SK-N-SH (cell line): Measurements from ENCODE around the gene STRIP2. TPM values are rescaled to one million over a fixed set of nuclear protein-coding genes. Genes with fewer than 3 reads are reported as not detected.

ENCODE experiments used
- CTCF ChIA-PET: fragments of 300-600, 350-600 bp; formaldehyde crosslinking; extraction: SDS; loops from one replicate; lab custom pipeline; 2021; lab: Yijun Ruan, JAX
- POLR2A ChIA-PET: fragments of 350-600 bp; sonication (Branson Sonifier 250); formaldehyde crosslinking; extraction: SDS; loops from one replicate; lab custom pipeline; 2020; ENCODE audit warnings: antibody characterized with exemption, inconsistent platforms; lab: Yijun Ruan, JAX
- DNase-seq: peaks from one replicate; pipeline ENCODE4 v3.0.0; 2012
- H2AFZ ChIP-seq: fragments of 200-600 bp; sonication (generic); 2 replicates; pipeline ENCODE4 v1.8.1; 2016; ENCODE audit warnings: antibody characterized with exemption, mild to moderate bottlenecking, low read depth
- H3F3A ChIP-seq: fragments of 200-600 bp; sonication (generic); replicated peaks from 2 replicates; pipeline ENCODE3; 2016; ENCODE audit warnings: antibody characterized with exemption, mild to moderate bottlenecking; ENCODE audit not compliant: insufficient read depth
- H3K27ac ChIP-seq, 2 experiments: fragments of 200-500 bp in 1 of 2; fragments of 200-600 bp in 1 of 2; sonication (Bioruptor generic) in 1 of 2; sonication (generic), shearing (Covaris generic) in 1 of 2; 2 replicates each; pipeline versions ENCODE4 v1.5.1 to v1.6.1; 2014 to 2016; ENCODE audit warnings: low read depth in 2 of 2, inconsistent platforms in 1 of 2, low read length in 1 of 2, mild to moderate bottlenecking in 1 of 2, mixed read lengths in 1 of 2
- H3K27me3 ChIP-seq: fragments of 200-600 bp; sonication (generic), shearing (Covaris generic); 2 replicates; pipeline ENCODE4 v1.6.1; 2016; ENCODE audit warnings: mixed run types; ENCODE audit not compliant: insufficient read depth
- H3K36me3 ChIP-seq, 2 experiments: fragments of 200-500 bp in 1 of 2; fragments of 200-600 bp in 1 of 2; sonication (Bioruptor generic) in 1 of 2; sonication (generic) in 1 of 2; replicated peaks in 1 of 2; 2 replicates each; pipeline versions ENCODE3 to v1.5.1; 2014 to 2016; ENCODE audit warnings: low read length in 1 of 2, mild to moderate bottlenecking in 1 of 2; ENCODE audit not compliant: insufficient read depth in 2 of 2, control insufficient read depth in 1 of 2
- H3K4me1 ChIP-seq, 2 experiments: fragments of 200-500 bp in 1 of 2; fragments of 200-600 bp in 1 of 2; sonication (Bioruptor generic) in 1 of 2; sonication (generic), shearing (Covaris generic) in 1 of 2; 2 replicates each; pipeline versions ENCODE4 v1.5.1 to v1.6.1; 2014 to 2016; ENCODE audit warnings: low read depth in 1 of 2, low read length in 1 of 2, mixed run types in 1 of 2; ENCODE audit not compliant: insufficient read depth in 2 of 2, control insufficient read depth in 1 of 2
- H3K4me2 ChIP-seq: fragments of 200-600 bp; sonication (generic), shearing (Covaris generic); 2 replicates; pipeline ENCODE4 v1.6.1; 2017; ENCODE audit warnings: mixed run types
- H3K4me3 ChIP-seq, 2 experiments: fragments of 200-500 bp in 1 of 2; fragments of 200-600 bp in 1 of 2; sonication (Bioruptor generic) in 1 of 2; sonication (generic), shearing (Covaris generic) in 1 of 2; 2 replicates each; pipeline versions ENCODE4 v1.5.1 to v1.8.1; 2014 to 2016; ENCODE audit warnings: low read depth in 2 of 2, inconsistent platforms in 1 of 2, low read length in 1 of 2, mild to moderate bottlenecking in 1 of 2, mixed read lengths in 1 of 2, moderate library complexity in 1 of 2
- H3K79me2 ChIP-seq: fragments of 200-600 bp; sonication (generic); 2 replicates; pipeline ENCODE4 v1.8.1; 2017; ENCODE audit warnings: mild to moderate bottlenecking; ENCODE audit not compliant: insufficient read depth
- H3K9ac ChIP-seq: fragments of 200-600 bp; sonication (generic); 2 replicates; pipeline ENCODE4 v1.6.1; 2017; ENCODE audit warnings: mixed run types
- H3K9me2 ChIP-seq: fragments of 200-600 bp; sonication (generic); 2 replicates; pipeline ENCODE4 v1.6.1; 2017; ENCODE audit warnings: mixed run types
- H3K9me3 ChIP-seq: fragments of 200-600 bp; sonication (generic); 2 replicates; pipeline ENCODE4 v1.6.1; 2017; ENCODE audit warnings: mixed run types, mild to moderate bottlenecking, moderate library complexity
- H4K20me1 ChIP-seq: fragments of 200-600 bp; sonication (generic); 2 replicates; pipeline ENCODE4 v1.6.1; 2017; ENCODE audit warnings: mild to moderate bottlenecking, mixed run types; ENCODE audit not compliant: insufficient read depth
- CHD2 ChIP-seq: fragments of 150-350 bp; IDR thresholded peaks from 2 replicates; pipeline ENCODE4 v1.6.1; 2018; ENCODE audit warnings: low read length; ENCODE audit not compliant: partially characterized antibody
- EP300 ChIP-seq, 2 experiments: IDR thresholded peaks; 2 replicates each; pipeline versions ENCODE4 v1.4.0 to v1.6.1; 2012; ENCODE audit warnings: borderline replicate concordance in 1 of 2, low read depth in 1 of 2, low read length in 1 of 2
- GATA2 ChIP-seq: sonication (generic); formaldehyde crosslinking; IDR thresholded peaks from 2 replicates; pipeline ENCODE4 v1.5.0; 2020; ENCODE audit warnings: mild to moderate bottlenecking, missing genetic modification reagents
- NFIC ChIP-seq: IDR thresholded peaks from 2 replicates; pipeline ENCODE4 v1.4.0; 2012; ENCODE audit warnings: borderline replicate concordance
- NRF1 ChIP-seq: IDR thresholded peaks from 2 replicates; pipeline ENCODE4 v1.6.1; 2012; ENCODE audit warnings: low read depth, mild to moderate bottlenecking, low read length
- PBX3 ChIP-seq: IDR thresholded peaks from 2 replicates; pipeline ENCODE4; 2012
- SIN3A ChIP-seq: IDR thresholded peaks from 2 replicates; pipeline ENCODE4 v1.6.1; 2012; ENCODE audit warnings: low read depth, mild to moderate bottlenecking, low read length, moderate library complexity, borderline replicate concordance
- TAF1 ChIP-seq: IDR thresholded peaks from 2 replicates; pipeline ENCODE4 v1.6.1; 2012; ENCODE audit warnings: low read depth, mild to moderate bottlenecking, low read length, moderate library complexity, borderline replicate concordance
- TEAD4 ChIP-seq: IDR thresholded peaks from 2 replicates; pipeline ENCODE4 v1.4.0; 2012; ENCODE audit warnings: mild to moderate bottlenecking, borderline replicate concordance; ENCODE audit not compliant: insufficient read depth
- YY1 ChIP-seq: IDR thresholded peaks from 2 replicates; pipeline ENCODE4 v1.4.0; 2012; ENCODE audit warnings: low read depth, mild to moderate bottlenecking
- ZBTB33 ChIP-seq: IDR thresholded peaks from 2 replicates; pipeline ENCODE4 v1.4.0; 2012; ENCODE audit warnings: low read depth, borderline replicate concordance
- WGBS: methylation state at CpG from one replicate; pipeline ENCODE4 v1.1.6; 2017; ENCODE audit warnings: low lambda C conversion rate; 5-methylcytosine and 5-hydroxymethylcytosine counted together
- polyA plus RNA-seq, 3 experiments: library from polyadenylated mRNA; depleted of rRNA; stranded (reverse); fragments of >200 nt; gene quantifications; 2 replicates each; pipeline ENCODE4 v1.2.3, GENCODE V29; 2012

The STRIP2 gene
- polyA plus RNA-seq, 1 of the 3 experiments (the other 2 are of a cell fraction), result 4.9 TPM

GRCh38 chr7:129468087-129468486, 33.9 kb downstream of the STRIP2 start:
- Histone ChIP-seq H3K36me3 (peaks cover 0 to 12% of the 10 kb centered on the region in 2 experiments), H4K20me1 (no peaks in the 10 kb centered on the region), H2AFZ (no peak overlapping the region), H3K27ac (no peak overlapping the region), H3K27me3 (no peaks in the 10 kb centered on the region), H3K9me3 (no peaks in the 10 kb centered on the region), H3K79me2 (no peaks in the 10 kb centered on the region), H3K9me2 (no peaks in the 10 kb centered on the region), H3F3A (no peaks in the 10 kb centered on the region), H3K9ac (no peak overlapping the region), H3K4me1 (peaks cover 0 to 23% of the 10 kb centered on the region in 2 experiments; a peak in 2 of 4 replicates), H3K4me3 (no peak overlapping the region), H3K4me2 (no peak overlapping the region)
- ChIA-PET POLR2A (no interaction called here), CTCF (interaction anchor here (0.6 to 14.8 kb wide), 9 partner anchors 10 to 304 kb away, joined by 3 to 397 read pairs (median 6); partner anchors contain the start of gene STRIP2)
- WGBS, result 96% methylated on average over 1 of the region's 1 CpG
- no peak for DNase-seq
- TF ChIP-seq EP300 (IDR thresholded peaks at IDR 0.05; ENCODE audit: borderline replicate concordance in 1 of 2, low read depth in 1 of 2, low read length in 1 of 2), result no peak
- TF ChIP-seq ZBTB33, result no peak
- TF ChIP-seq CHD2, result no peak
- TF ChIP-seq NRF1, result no peak
- TF ChIP-seq PBX3, result no peak
- no peak for TF ChIP-seq TEAD4
- no peak for TF ChIP-seq YY1
- no peak for TF ChIP-seq NFIC
- TF ChIP-seq TAF1, result no peak
- no peak for TF ChIP-seq GATA2 (CRISPR knock-in tag)
- TF ChIP-seq SIN3A, result no peak

GRCh38 chr7:129468547-129468946, 34.3 kb downstream of the STRIP2 start:
- Histone ChIP-seq H3K27ac (no peak overlapping the region), H2AFZ (no peak overlapping the region), H3K79me2 (no peaks in the 10 kb centered on the region), H3K9ac (no peak overlapping the region), H3K36me3 (peaks cover 0 to 12% of the 10 kb centered on the region in 2 experiments), H3K27me3 (no peaks in the 10 kb centered on the region), H3F3A (no peaks in the 10 kb centered on the region), H3K4me2 (no peak overlapping the region), H3K9me3 (no peaks in the 10 kb centered on the region), H3K4me1 (peaks cover 0 to 23% of the 10 kb centered on the region in 2 experiments; a peak in 2 of 4 replicates), H4K20me1 (no peaks in the 10 kb centered on the region), H3K4me3 (no peak overlapping the region), H3K9me2 (no peaks in the 10 kb centered on the region)
- ChIA-PET CTCF (interaction anchor here (0.6 to 14.8 kb wide), 12 partner anchors 9 to 304 kb away, joined by 3 to 397 read pairs (median 5); partner anchors contain the start of gene STRIP2), POLR2A (no interaction called here)
- DNase-seq, result no peak
- WGBS, result 95% methylated on average over 4 of the region's 4 CpGs
- no peak for TF ChIP-seq NRF1
- no peak for TF ChIP-seq CHD2
